ENCODE data around the gene SLC6A2.
"Not testable (repeated sequence)": the region's sequence is repeated elsewhere in the genome, so short reads cannot be mapped to it uniquely, and the experiment has no call there.

Gene SLC6A2

DNA sequence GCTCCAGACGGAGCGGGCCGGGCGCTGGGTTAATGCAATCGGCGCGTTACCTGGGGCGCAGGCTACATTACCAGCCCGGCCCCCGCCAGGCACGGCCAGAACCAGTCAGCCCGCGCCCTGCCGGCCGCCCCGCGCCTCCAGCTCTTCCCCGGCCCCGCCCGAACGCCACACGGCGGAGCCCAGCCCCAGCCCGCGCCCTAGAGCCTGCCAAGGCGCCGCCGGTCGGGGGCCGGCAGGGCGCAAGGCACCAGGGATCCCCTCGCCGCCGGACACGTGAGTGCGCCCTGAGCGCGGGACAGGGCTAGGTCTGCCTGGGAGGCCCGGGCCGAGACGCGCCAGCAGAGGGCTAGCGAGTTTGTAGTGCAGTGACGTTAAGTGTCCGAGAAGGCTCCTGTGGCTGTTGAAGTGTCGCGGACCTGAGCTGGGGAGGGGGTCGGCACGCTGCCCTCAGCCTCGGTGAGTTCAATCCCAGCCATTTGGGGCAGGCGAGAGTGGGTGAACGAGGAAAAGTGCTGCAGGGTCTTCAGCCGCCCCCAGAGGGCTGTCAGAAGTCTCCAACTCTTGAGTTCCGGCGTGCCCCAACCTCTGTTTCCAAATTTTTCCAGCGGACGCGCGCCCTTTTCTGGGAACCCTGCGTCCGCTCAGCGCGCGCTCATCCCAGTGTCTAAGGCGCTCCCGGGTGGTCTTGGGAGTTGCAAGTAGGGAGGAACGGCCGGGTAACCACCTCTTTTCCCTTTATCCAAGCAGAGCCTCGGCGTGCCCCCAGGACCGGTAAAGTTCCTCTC is at the start of gene SLC6A2:
SLC6A2 (plus strand) TSS at position 92 of the 785 bp plus-strand sequence. CDS start 707 bp downstream, outside the sequence.
- DNase-seq, result no peak

- DNase-seq, result no peak
These were observed 42.0 kb upstream of the SLC6A2 start for GRCh38 chr16:55613613-55614335.

DNA sequence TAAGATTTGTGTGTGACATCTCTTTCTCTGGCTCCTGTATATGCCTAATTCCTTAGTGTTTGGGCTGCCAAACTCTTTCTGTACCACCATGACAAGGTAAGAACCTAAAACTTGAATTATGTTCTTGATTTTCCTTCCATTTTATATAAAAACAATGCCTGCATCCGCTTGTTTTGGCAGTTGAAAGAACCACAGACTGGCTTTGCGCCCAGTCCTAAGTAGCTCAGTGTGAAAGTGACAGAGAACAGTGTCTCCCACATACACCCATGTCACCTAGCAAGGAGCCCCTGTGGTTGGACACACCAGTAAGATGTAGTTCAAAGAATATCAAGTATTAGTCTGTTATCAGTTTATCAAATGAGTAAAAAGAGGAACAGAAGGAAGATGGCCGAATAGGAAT is 40.7 kb upstream of the SLC6A2 start:
- DNase-seq, result no peak

- DNase-seq, result not testable (repeated sequence)
These were observed 40.1 kb upstream of the SLC6A2 start for GRCh38 chr16:55615670-55616069.

- no peak for DNase-seq
These were observed 34.0 kb upstream of the SLC6A2 start for GRCh38 chr16:55621771-55622170.

GRCh38 chr16:55622272-55622671 is 33.5 kb upstream of the SLC6A2 start:
- DNase-seq, result no peak

- DNase-seq, result no peak
These were observed 32.7 kb upstream of the SLC6A2 start for GRCh38 chr16:55622930-55623561.

DNA sequence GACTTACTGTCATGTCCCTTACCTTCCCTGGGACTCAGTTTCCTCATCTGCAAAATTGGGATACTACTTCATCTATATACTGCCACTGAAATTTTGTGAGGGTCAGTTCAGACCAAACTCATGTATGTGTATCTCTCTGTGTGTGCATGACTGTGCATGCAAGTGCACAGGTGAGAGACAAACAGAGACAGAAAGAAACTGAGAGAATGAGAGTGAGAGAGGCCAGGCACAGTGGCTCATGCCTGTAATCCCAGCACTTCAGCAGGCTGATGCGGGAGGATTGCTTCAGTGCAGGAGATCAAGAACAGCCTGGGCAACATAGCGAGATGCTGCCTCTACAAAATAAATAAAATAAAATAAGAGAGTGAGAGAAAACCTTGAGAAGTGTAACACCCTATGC is 32.1 kb upstream of the SLC6A2 start:
- no peak for DNase-seq

- DNase-seq, result no peak
These were observed 31.1 kb upstream of the SLC6A2 start for GRCh38 chr16:55624696-55625095.

DNA sequence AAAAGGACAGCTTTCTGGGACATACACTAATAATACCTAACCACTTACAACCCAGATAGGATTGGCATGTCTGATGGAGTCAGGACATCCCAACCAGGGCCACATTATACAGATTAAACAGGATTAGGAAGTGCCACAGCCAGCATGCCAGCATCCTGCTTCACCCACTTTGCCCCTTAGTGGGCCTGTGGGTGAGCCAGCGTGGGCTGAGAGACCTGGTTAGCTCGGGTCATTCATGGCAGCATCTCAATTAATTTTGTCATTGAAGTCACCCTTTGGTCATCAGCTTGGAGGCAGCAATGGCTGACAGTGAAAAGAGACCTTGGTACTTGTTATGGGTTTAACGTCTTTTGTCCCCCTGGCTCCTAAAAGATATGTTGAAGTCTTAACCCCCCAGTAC is 29.9 kb upstream of the SLC6A2 start:
- no peak for DNase-seq

DNA sequence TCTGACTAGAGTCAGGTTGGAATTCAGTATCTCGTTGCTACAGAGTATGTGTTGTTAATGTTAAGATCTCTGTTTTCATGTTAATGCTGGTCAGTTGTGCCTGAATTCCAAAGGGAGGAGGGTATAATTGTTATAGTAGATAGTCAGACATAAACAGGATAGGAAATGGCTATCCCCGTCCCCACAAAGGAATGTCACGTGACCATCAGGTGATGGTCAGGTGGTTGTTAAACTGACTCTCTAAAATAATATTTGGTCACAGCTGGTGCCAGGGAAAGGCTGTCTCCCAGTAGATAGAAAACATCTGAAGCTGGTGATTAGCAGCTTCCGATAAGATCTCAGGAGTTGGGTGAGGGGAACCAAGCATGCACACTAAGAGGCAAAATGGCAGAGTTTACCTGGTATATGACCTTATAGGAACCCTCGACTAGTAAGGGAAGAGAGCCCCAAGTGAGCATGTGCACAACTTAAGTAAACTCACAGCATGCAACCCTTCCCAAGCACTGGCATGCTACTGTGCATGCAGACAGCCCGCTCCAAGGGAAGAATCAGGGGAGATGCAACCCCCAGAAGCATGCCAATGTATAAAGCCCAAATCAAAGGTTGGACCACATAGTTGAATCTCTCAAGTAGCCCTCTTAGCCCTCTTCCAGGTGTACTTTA is 27.4 kb upstream of the SLC6A2 start:
- DNase-seq, result no peak

DNA sequence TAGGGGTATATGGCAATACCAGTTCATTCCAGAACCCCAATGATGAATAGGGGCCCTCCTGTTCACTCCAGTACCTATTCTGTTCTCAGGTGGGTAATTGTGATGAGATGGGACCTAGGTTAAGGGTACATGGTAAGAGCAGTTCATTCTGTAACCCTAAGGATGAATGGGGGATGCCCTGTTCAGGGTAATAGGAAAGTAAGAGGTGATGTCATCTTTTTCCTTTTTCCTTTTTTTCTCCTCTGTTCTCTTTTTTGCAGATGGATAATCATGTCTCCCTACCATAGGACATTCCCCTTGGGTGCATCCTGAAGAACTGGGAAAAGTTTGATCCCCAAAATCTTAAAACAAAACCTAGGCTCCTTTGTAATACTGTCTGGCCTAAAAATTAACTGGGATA is 25.0 kb upstream of the SLC6A2 start:
- no peak for DNase-seq

GRCh38 chr16:55632259-55632658 is 23.5 kb upstream of the SLC6A2 start:
- no peak for DNase-seq

GRCh38 chr16:55634193-55634592 is 21.6 kb upstream of the SLC6A2 start:
- DNase-seq, result no peak

DNA sequence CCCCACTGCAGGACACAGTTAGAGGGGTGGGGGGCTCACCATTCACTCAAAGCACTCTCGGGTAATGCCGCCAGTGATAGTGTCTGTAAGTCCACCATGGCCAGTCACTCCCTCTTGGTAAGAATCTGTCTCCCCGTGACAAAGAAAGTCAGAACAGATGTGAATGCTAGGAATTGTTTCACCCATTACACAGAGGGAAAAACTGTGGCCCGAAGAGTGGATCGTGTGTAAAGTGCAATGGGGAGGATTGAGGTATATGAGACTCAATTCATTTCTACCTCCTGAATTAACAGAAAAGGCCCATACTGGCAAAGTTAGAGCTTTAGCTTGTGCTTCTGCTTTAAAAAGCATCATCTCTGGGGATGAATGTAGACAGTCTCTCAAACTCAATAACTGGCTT is 17.5 kb upstream of the SLC6A2 start:
- DNase-seq, result no peak

- DNase-seq, result no peak
These were observed 15.0 kb upstream of the SLC6A2 start for GRCh38 chr16:55640701-55641327.

DNA sequence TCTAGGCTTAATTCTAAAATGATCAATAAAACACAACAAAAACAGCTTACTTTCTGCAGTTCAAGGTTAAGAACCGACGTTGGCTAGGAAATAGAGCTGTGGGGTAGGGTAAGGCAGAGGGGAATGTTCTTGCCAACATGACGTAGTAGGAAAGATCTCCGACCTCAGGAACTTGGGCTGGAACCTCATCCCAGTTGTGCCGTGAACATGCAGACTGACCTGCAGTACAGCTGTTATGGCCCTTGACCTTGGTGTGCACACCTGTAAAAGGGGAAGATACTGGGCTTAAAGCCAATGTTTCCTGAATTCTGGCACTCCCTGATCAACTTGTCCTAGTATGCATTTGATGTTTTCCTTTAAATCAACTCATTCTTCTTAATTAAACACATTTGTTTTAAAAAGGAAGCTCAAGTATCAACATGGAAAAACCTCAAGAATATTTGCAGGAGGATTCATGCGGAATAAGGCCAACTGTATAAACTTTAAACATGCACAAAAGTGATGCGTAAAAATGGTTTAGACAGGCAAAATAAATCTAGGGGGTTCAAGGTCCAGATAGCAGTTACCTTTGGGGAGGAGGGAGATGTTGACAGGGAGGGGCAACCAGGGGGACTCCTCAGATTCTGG is 14.2 kb upstream of the SLC6A2 start:
- no peak for DNase-seq

DNA sequence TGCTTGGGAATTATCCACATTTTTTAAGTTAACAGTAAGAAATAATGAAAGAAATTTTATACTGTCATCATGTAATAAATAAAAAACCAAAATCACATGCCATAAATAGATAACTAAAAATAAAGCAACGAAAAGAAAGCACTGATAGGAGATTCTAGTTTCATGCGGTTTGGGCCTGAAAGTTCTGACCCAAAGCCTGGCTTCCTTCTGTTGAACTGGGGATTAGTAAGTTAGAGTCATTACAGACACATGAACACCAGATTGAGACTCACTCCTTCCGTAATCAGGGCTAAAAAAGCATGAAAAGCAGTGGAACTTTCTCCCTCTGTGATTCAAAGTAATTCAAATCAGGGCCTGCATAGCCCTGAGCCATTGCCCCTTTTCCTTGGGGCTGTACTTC is 13.2 kb upstream of the SLC6A2 start:
- DNase-seq, result no peak

DNA sequence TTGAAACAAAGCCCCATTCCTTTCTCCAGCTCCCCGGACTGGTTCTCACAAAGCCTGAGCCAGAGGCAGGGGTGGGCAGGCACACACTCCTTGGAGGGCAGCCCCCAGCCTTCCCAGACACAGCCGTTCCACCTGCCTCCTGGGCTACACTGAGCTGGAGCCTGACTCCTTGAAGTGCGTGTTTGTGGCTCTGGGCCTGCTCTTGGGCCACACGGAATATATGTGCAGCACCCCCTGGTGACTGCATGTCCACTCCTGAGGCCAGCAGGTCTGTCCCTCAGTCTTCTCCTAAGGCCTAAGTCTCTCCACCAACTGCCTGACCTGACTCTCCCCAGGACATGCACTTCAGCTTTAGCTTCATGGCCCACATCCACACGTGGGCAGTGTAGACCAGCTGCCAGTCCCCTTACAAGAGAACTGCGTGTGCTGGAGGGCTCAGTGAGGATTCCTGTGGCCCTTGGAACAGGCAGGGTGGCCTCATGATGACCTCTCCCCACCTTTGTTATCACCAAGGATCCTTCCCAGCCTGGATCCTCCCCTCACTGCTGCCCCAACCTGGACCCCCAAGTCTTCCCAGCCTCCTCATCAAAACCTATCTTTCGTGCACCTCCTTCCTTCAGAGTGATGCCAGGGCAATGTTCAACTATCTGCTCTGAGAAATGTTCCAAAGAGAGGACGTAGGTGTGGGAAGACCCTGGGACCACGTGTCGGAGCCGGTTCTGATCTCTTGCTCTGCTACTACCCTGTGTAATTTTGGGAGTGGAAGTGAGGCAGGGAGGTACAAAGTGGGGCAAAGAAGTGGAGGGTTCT is 12.4 kb upstream of the SLC6A2 start:
- DNase-seq, result no peak

GRCh38 chr16:55645986-55646385 is 9.8 kb upstream of the SLC6A2 start:
- DNase-seq, result no peak

GRCh38 chr16:55647343-55647742 is 8.4 kb upstream of the SLC6A2 start:
- DNase-seq, result no peak

GRCh38 chr16:55647798-55648197 is 8.0 kb upstream of the SLC6A2 start:
- no peak for DNase-seq

Measured in CD4-positive, alpha-beta T cell treated with Interleukin-17A for 1 hour (primary cell).